GM23338 (cell line): ENCODE data around the gene LILRA5. TPM values are rescaled to one million over a fixed set of nuclear protein-coding genes. Genes with fewer than 3 reads are reported as not detected.

Experiments
- ATAC-seq: fragments of 200-7000 bp; cut with Tn5 transposase; 3 replicates; pipeline ENCODE4 v1.9.1; 2020
- DNase-seq: peaks from one replicate; pipeline ENCODE4 v3.0.0-alpha.2; 2015; ENCODE audit warnings: low spot score
- H2AFZ ChIP-seq: fragments of 200-600 bp; sonication (generic); 2 replicates; pipeline ENCODE4 v1.8.0; 2016; ENCODE audit warnings: antibody characterized with exemption, mild to moderate bottlenecking, moderate library complexity
- H3F3A ChIP-seq: fragments of 200-600 bp; sonication (generic); replicated peaks from 2 replicates; pipeline ENCODE4 v1.8.0; 2017; ENCODE audit warnings: antibody characterized with exemption, mixed run types, low read depth
- H3K27ac ChIP-seq: fragments of 200-600 bp; sonication (generic); 2 replicates; pipeline ENCODE4 v1.6.1; 2016; ENCODE audit warnings: low read depth
- H3K27me3 ChIP-seq: fragments of 200-600 bp; sonication (generic); 2 replicates; pipeline ENCODE4 v1.8.0; 2016; ENCODE audit warnings: mild to moderate bottlenecking, mixed run types, moderate library complexity; ENCODE audit not compliant: insufficient read depth
- H3K36me3 ChIP-seq: fragments of 200-600 bp; sonication (generic); 2 replicates; pipeline ENCODE4 v1.8.0; 2016; ENCODE audit warnings: mild to moderate bottlenecking; ENCODE audit not compliant: insufficient read depth
- H3K4me1 ChIP-seq: fragments of 200-600 bp; sonication (generic); 2 replicates; pipeline ENCODE4 v1.8.0; 2016; ENCODE audit warnings: mild to moderate bottlenecking, moderate library complexity; ENCODE audit not compliant: insufficient read depth
- H3K4me2 ChIP-seq: fragments of 200-600 bp; sonication (generic); 2 replicates; pipeline ENCODE4 v1.7.1; 2017; ENCODE audit warnings: mixed run types
- H3K4me3 ChIP-seq: fragments of 200-600 bp; sonication (generic); 2 replicates; pipeline ENCODE4 v1.6.1; 2016; ENCODE audit warnings: mixed run types
- H3K79me2 ChIP-seq: fragments of 200-600 bp; sonication (generic); replicated peaks from 2 replicates; pipeline ENCODE4 v1.8.0; 2017; ENCODE audit warnings: mild to moderate bottlenecking; ENCODE audit not compliant: insufficient read depth
- H3K9me2 ChIP-seq: fragments of 200-600 bp; sonication (generic); 2 replicates; pipeline ENCODE4 v1.8.0; 2017; ENCODE audit not compliant: insufficient read depth
- H4K20me1 ChIP-seq: fragments of 200-600 bp; sonication (generic); replicated peaks from 2 replicates; pipeline ENCODE4 v1.8.0; 2017; ENCODE audit warnings: mild to moderate bottlenecking; ENCODE audit not compliant: insufficient read depth
- H3K27ac Mint-ChIP-seq: 2 replicates; pipeline ENCODE4 v1.8.0; 2020; ENCODE audit warnings: inconsistent platforms, mild to moderate bottlenecking, moderate library complexity, mixed read lengths
- H3K27me3 Mint-ChIP-seq: 3 replicates; pipeline ENCODE4 v1.8.0; 2022; ENCODE audit warnings: low read depth, mild to moderate bottlenecking, moderate library complexity, mixed read lengths, inconsistent platforms; ENCODE audit not compliant: insufficient read depth, poor library complexity
- H3K36me3 Mint-ChIP-seq: 3 replicates; pipeline ENCODE4 v1.8.0; 2021; ENCODE audit warnings: low read depth, mild to moderate bottlenecking, inconsistent platforms, moderate library complexity, mixed read lengths
- H3K4me1 Mint-ChIP-seq: 3 replicates; pipeline ENCODE4 v1.8.0; 2020; ENCODE audit warnings: mild to moderate bottlenecking, inconsistent platforms, mixed read lengths
- H3K4me3 Mint-ChIP-seq: 3 replicates; pipeline ENCODE4 v1.8.0; 2021; ENCODE audit warnings: moderate library complexity, mild to moderate bottlenecking, inconsistent platforms, mixed read lengths
- H3K9me3 Mint-ChIP-seq: 3 replicates; pipeline ENCODE4 v1.8.0; 2020; ENCODE audit warnings: moderate library complexity, mild to moderate bottlenecking, inconsistent platforms, mixed read lengths
- CREB1 ChIP-seq: fragments of 250-450 bp; sonication (Bioruptor Pico); IDR thresholded peaks from 2 replicates; pipeline ENCODE4 v1.5.0; 2020; ENCODE audit warnings: low read depth, mild to moderate bottlenecking, moderate library complexity
- EZH2 ChIP-seq: fragments of 200-600 bp; sonication (generic); IDR thresholded peaks from one replicate; pipeline ENCODE4 v1.8.0; 2017; ENCODE audit warnings: antibody characterized with exemption, mild to moderate bottlenecking, low read depth; ENCODE audit not compliant: unreplicated experiment
- EZH2phosphoT487 ChIP-seq: fragments of 200-600 bp; sonication (generic); IDR thresholded peaks from one replicate; pipeline ENCODE4 v1.8.1; 2018; ENCODE audit warnings: antibody characterized with exemption; ENCODE audit not compliant: unreplicated experiment
- JUNB ChIP-seq: IDR thresholded peaks from one replicate; pipeline ENCODE4 v1.6.1; 2016; ENCODE audit warnings: antibody characterized with exemption; ENCODE audit not compliant: unreplicated experiment
- NANOG ChIP-seq: IDR thresholded peaks from 2 replicates; pipeline ENCODE4 v1.6.1; 2016; ENCODE audit warnings: antibody characterized with exemption, borderline replicate concordance
- POLR2AphosphoS5 ChIP-seq: IDR thresholded peaks from 2 replicates; pipeline ENCODE4 v1.6.1; 2016; ENCODE audit warnings: antibody characterized with exemption, low read depth
- REST ChIP-seq: IDR thresholded peaks from one replicate; pipeline ENCODE4 v1.6.1; 2018; ENCODE audit warnings: antibody characterized with exemption; ENCODE audit not compliant: unreplicated experiment
- STAT1 ChIP-seq: IDR thresholded peaks from one replicate; pipeline ENCODE4 v1.6.1; 2016; ENCODE audit warnings: antibody characterized with exemption; ENCODE audit not compliant: unreplicated experiment
- ZNF114 ChIP-seq: fragments of 250-450 bp; sonication (Bioruptor Pico); IDR thresholded peaks from 2 replicates; pipeline ENCODE4 v1.5.0; 2020; ENCODE audit warnings: mild to moderate bottlenecking, moderate library complexity
- ZNF331 ChIP-seq: fragments of 250-450 bp; sonication (Bioruptor Pico); IDR thresholded peaks from 2 replicates; pipeline ENCODE4 v1.5.0; 2020; ENCODE audit warnings: low read depth, mild to moderate bottlenecking, moderate library complexity
- polyA plus RNA-seq: library from polyadenylated mRNA; unstranded; fragments of >200 nt; fragmentation: Nextera tagmentation; extraction: Ambion mirVana; gene quantifications from 2 replicates; pipeline ENCODE4 v1.2.1, GENCODE V29; 2016
- total RNA-seq: library from RNA; depleted of rRNA; stranded (reverse); fragments of >200 nt; shearing (Covaris generic); gene quantifications from 2 replicates; pipeline ENCODE4 v1.2.3, GENCODE V29; 2014
- TF ChIP-seq, protein P1 (sequence below): IDR thresholded peaks from 2 replicates; pipeline ENCODE4 v1.6.1; 2016; ENCODE audit warnings: antibody characterized with exemption
- TF ChIP-seq, protein P2 (sequence below), 2 experiments: fragments of 200-600 bp in 1 of 2; sonication (generic) in 1 of 2; conservative IDR thresholded peaks; 2 replicates each; pipeline versions ENCODE4 v1.5.1 to v1.6.1; 2016 to 2017; ENCODE audit warnings: antibody characterized with exemption in 2 of 2, low read depth in 2 of 2, mild to moderate bottlenecking in 2 of 2, moderate library complexity in 1 of 2
- TF ChIP-seq, protein P3 (sequence below): fragments of 250-450 bp; sonication (Bioruptor Pico); IDR thresholded peaks from 2 replicates; pipeline ENCODE4 v1.5.0; 2020; ENCODE audit warnings: mild to moderate bottlenecking, moderate library complexity

LILRA5 gene
- total and polyA plus RNA-seq, 2 experiments from 2014 or later, result not detected

DNA sequence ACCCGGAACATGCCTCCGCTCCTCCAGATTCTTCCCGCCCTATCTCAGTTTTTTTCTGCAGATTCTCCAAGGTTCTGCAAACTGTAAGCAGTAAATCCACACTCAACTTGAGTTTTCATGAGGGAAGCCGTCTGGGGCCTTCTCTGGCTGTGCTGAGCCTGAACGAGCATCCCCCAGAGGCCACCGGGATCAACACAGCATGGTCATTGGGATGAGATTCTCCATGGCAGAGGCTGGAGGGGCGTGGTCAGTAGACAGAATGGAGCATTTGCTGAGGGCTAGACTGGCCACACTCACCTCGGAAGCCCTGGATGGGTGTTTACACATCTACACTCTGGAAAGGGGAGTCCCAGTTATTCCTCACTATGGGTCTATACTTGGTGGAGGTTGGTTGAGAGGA is 28.3 kb upstream of the LILRA5 start:
- H3K36me3 ChIP-seq, result no peaks in the 10 kb centered on the region
- no peak overlapping the region for H3K27ac Mint-ChIP-seq
- no peak overlapping the region for H3K4me3 Mint-ChIP-seq
- no peaks in the 10 kb centered on the region; the same call in 2 of the 3 replicates for H3K9me3 Mint-ChIP-seq
- no peaks in the 10 kb centered on the region for H3F3A ChIP-seq
- H3K9me2 ChIP-seq, result no peaks in the 10 kb centered on the region
- no peaks in the 10 kb centered on the region for H3K27me3 ChIP-seq
- DNase-seq (peak; percentile 38), ATAC-seq (peak; percentile 71)
- H3K79me2 ChIP-seq, result no peaks in the 10 kb centered on the region
- no peaks in the 10 kb centered on the region for H3K4me1 ChIP-seq
- H4K20me1 ChIP-seq, result no peaks in the 10 kb centered on the region
- H3K27ac ChIP-seq, result no peak overlapping the region
- no peaks in the 10 kb centered on the region; the same call in 2 of the 3 replicates for H3K36me3 Mint-ChIP-seq
- H3K4me1 Mint-ChIP-seq, result peaks cover 3% of the 10 kb centered on the region; the same call in 1 of the 3 replicates
- TF ChIP-seq STAT1, result no peak
- TF ChIP-seq, protein P1, sequence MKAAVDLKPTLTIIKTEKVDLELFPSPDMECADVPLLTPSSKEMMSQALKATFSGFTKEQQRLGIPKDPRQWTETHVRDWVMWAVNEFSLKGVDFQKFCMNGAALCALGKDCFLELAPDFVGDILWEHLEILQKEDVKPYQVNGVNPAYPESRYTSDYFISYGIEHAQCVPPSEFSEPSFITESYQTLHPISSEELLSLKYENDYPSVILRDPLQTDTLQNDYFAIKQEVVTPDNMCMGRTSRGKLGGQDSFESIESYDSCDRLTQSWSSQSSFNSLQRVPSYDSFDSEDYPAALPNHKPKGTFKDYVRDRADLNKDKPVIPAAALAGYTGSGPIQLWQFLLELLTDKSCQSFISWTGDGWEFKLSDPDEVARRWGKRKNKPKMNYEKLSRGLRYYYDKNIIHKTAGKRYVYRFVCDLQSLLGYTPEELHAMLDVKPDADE, result no peak
- no peak for TF ChIP-seq ZNF331 (CRISPR knock-in tag)
- no peak for TF ChIP-seq EZH2phosphoT487
- no peak for TF ChIP-seq NANOG
- TF ChIP-seq REST, result no peak
- TF ChIP-seq EZH2, result no peak
- TF ChIP-seq JUNB, result no peak
- TF ChIP-seq CREB1 (CRISPR knock-in tag), result no peak
- TF ChIP-seq, protein P2, sequence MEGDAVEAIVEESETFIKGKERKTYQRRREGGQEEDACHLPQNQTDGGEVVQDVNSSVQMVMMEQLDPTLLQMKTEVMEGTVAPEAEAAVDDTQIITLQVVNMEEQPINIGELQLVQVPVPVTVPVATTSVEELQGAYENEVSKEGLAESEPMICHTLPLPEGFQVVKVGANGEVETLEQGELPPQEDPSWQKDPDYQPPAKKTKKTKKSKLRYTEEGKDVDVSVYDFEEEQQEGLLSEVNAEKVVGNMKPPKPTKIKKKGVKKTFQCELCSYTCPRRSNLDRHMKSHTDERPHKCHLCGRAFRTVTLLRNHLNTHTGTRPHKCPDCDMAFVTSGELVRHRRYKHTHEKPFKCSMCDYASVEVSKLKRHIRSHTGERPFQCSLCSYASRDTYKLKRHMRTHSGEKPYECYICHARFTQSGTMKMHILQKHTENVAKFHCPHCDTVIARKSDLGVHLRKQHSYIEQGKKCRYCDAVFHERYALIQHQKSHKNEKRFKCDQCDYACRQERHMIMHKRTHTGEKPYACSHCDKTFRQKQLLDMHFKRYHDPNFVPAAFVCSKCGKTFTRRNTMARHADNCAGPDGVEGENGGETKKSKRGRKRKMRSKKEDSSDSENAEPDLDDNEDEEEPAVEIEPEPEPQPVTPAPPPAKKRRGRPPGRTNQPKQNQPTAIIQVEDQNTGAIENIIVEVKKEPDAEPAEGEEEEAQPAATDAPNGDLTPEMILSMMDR (conservative IDR thresholded peaks at IDR 0.05; ENCODE audit: low read depth in 2 of 2), result no peak
- TF ChIP-seq, protein P3, sequence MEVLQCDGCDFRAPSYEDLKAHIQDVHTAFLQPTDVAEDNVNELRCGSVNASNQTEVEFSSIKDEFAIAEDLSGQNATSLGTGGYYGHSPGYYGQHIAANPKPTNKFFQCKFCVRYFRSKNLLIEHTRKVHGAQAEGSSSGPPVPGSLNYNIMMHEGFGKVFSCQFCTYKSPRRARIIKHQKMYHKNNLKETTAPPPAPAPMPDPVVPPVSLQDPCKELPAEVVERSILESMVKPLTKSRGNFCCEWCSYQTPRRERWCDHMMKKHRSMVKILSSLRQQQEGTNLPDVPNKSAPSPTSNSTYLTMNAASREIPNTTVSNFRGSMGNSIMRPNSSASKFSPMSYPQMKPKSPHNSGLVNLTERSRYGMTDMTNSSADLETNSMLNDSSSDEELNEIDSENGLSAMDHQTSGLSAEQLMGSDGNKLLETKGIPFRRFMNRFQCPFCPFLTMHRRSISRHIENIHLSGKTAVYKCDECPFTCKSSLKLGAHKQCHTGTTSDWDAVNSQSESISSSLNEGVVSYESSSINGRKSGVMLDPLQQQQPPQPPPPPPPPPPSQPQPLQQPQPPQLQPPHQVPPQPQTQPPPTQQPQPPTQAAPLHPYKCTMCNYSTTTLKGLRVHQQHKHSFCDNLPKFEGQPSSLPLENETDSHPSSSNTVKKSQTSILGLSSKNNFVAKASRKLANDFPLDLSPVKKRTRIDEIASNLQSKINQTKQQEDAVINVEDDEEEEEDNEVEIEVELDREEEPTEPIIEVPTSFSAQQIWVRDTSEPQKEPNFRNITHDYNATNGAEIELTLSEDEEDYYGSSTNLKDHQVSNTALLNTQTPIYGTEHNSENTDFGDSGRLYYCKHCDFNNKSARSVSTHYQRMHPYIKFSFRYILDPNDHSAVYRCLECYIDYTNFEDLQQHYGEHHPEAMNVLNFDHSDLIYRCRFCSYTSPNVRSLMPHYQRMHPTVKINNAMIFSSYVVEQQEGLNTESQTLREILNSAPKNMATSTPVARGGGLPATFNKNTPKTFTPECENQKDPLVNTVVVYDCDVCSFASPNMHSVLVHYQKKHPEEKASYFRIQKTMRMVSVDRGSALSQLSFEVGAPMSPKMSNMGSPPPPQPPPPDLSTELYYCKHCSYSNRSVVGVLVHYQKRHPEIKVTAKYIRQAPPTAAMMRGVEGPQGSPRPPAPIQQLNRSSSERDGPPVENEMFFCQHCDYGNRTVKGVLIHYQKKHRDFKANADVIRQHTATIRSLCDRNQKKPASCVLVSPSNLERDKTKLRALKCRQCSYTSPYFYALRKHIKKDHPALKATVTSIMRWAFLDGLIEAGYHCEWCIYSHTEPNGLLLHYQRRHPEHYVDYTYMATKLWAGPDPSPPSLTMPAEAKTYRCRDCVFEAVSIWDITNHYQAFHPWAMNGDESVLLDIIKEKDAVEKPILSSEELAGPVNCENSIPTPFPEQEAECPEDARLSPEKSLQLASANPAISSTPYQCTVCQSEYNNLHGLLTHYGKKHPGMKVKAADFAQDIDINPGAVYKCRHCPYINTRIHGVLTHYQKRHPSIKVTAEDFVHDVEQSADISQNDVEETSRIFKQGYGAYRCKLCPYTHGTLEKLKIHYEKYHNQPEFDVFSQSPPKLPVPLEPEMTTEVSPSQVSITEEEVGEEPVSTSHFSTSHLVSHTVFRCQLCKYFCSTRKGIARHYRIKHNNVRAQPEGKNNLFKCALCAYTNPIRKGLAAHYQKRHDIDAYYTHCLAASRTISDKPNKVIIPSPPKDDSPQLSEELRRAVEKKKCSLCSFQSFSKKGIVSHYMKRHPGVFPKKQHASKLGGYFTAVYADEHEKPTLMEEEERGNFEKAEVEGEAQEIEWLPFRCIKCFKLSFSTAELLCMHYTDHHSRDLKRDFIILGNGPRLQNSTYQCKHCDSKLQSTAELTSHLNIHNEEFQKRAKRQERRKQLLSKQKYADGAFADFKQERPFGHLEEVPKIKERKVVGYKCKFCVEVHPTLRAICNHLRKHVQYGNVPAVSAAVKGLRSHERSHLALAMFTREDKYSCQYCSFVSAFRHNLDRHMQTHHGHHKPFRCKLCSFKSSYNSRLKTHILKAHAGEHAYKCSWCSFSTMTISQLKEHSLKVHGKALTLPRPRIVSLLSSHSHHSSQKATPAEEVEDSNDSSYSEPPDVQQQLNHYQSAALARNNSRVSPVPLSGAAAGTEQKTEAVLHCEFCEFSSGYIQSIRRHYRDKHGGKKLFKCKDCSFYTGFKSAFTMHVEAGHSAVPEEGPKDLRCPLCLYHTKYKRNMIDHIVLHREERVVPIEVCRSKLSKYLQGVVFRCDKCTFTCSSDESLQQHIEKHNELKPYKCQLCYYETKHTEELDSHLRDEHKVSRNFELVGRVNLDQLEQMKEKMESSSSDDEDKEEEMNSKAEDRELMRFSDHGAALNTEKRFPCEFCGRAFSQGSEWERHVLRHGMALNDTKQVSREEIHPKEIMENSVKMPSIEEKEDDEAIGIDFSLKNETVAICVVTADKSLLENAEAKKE (CRISPR knock-in tag), result no peak
- no peak for TF ChIP-seq POLR2AphosphoS5
- no peak for TF ChIP-seq ZNF114
- no peak overlapping the region for H2AFZ ChIP-seq
- peaks cover 7% of the 10 kb centered on the region for H3K27me3 Mint-ChIP-seq
- no peak overlapping the region for H3K4me2 ChIP-seq
- H3K4me3 ChIP-seq, result no peak overlapping the region
